Measurements from ENCODE around the gene UNC93A. TPM values are rescaled to one million over a fixed set of nuclear protein-coding genes. Genes with fewer than 3 reads are reported as not detected.
"Not testable (repeated sequence)": the region's sequence is repeated elsewhere in the genome, so short reads cannot be mapped to it uniquely, and the experiment has no call there.

UNC93A gene
- total RNA-seq = not detected

DNA sequence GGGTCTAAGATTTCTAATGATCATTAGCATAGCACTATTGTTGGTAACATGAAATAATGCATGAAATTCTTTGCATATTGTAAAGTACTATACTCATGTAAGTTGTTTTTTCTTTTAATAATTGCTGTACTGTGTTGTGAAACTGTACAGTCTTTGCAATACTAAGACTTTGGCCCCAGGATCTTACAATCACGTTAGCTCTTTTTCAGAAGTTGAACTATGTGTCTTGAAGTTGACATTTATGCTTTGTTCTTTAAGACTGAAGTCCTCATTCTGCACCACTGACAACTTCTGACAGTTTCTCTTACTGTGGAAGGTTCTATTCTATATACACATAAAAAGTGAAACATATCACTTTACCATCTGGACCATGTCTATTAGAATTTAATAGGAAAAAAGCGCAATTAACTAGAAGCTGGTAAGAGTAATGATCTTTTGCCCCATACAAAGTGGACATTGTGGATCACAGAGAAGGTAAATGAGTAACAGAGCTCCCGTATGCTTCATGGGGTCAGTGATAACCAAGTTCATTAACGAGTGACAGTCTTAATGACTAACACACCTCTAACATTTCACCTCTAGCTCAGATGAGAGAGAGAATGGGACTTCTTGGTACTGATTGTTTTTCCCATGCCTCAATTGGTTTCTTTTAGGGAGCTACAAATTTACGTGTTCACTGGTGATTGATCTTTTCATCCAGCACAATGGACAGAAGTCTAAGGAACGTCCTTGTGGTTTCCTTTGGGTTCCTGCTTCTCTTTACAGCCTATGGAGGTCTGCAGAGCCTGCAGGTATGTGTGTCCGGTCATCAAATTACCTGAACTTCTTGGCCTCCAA, at the start of gene UNC93A:
Gene UNC93A, plus strand, starts transcription at position 530 of the 837 bp plus-strand sequence. Its CDS starts 175 bp downstream, at position 705.
- no peak within 1 kb of the TSS for H3K27ac ChIP-seq
- TF ChIP-seq CTCF (IDR thresholded peaks at IDR 0.05) = no peak
- TF ChIP-seq POLR2A (IDR thresholded peaks at IDR 0.05) = no peak
- no peak for DNase-seq
- 80 to 83% methylated on average over 7 of the region's 7 CpGs for WGBS, 2 donors
- H3K27me3 ChIP-seq = no peaks in the 10 kb centered on the region
- H3K9me3 ChIP-seq = no peaks in the 10 kb centered on the region
- no peaks in the 10 kb centered on the region for H3K4me1 ChIP-seq
- intact Hi-C loops (cut with DNase I) = no loop called here
- H3K36me3 ChIP-seq = no peaks in the 10 kb centered on the region
- no peak within 1 kb of the TSS for H3K4me3 ChIP-seq (replicated peaks in 1 of 3)

- peak; percentile 30 to 67 for DNase-seq
- WGBS, 2 donors = 43% methylated on average over 16 to 28 of the region's 30 CpGs
These were observed 49.6 kb upstream of the UNC93A start for GRCh38 chr6:167241321-167242134.

GRCh38 chr6:167242135-167242506, 49.0 kb upstream of the UNC93A start:
- H3K4me3 ChIP-seq (replicated peaks in 1 of 3); DNase-seq; intact Hi-C loops (cut with DNase I); H3K9me3 ChIP-seq; H3K36me3 ChIP-seq; H3K4me1 ChIP-seq; H3K27ac ChIP-seq; H3K27me3 ChIP-seq: not testable (repeated sequence)
- 20% methylated on average over 1 of the region's 7 CpGs for WGBS, 2 donors

More at GRCh38 chr6:167241321-167242134, 49.6 kb upstream of the UNC93A start:
- H3K4me3 ChIP-seq (replicated peaks in 1 of 3); H3K4me1 ChIP-seq; H3K36me3 ChIP-seq; H3K27me3 ChIP-seq; H3K27ac ChIP-seq; intact Hi-C loops (cut with DNase I); H3K9me3 ChIP-seq: not testable (repeated sequence)

DNA sequence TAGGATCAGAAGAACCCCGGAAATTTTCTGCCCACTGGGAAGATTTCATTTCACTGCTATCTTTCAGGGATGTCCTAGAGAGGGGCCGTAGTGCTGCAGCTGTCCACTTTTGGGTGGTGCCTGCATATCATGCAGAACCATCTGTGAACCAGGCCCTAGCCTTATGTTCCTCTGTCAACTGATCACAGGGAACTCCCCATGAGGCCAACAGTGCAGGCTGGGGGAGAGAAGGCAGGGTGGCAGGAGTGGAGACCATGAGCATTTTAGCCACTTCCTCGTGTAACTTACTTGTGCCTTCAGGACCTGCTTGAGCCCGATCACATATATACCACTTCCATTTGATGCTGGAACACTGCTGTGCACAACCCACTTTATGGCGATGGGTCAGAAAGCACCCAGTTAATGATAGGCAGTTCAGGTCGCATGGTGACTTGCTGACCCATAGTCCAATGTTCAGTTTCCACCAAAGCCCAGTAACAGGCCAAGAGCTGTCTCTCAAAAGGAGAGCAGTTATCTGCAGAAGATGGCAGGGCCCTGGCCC, 48.5 kb upstream of the UNC93A start:
- H3K27me3 ChIP-seq; H3K27ac ChIP-seq; H3K36me3 ChIP-seq; intact Hi-C loops (cut with DNase I); H3K4me1 ChIP-seq; H3K9me3 ChIP-seq; H3K4me3 ChIP-seq (replicated peaks in 1 of 3); DNase-seq: not testable (repeated sequence)
- 79 to 93% methylated on average over 5 to 6 of the region's 6 CpGs for WGBS, 2 donors

DNA sequence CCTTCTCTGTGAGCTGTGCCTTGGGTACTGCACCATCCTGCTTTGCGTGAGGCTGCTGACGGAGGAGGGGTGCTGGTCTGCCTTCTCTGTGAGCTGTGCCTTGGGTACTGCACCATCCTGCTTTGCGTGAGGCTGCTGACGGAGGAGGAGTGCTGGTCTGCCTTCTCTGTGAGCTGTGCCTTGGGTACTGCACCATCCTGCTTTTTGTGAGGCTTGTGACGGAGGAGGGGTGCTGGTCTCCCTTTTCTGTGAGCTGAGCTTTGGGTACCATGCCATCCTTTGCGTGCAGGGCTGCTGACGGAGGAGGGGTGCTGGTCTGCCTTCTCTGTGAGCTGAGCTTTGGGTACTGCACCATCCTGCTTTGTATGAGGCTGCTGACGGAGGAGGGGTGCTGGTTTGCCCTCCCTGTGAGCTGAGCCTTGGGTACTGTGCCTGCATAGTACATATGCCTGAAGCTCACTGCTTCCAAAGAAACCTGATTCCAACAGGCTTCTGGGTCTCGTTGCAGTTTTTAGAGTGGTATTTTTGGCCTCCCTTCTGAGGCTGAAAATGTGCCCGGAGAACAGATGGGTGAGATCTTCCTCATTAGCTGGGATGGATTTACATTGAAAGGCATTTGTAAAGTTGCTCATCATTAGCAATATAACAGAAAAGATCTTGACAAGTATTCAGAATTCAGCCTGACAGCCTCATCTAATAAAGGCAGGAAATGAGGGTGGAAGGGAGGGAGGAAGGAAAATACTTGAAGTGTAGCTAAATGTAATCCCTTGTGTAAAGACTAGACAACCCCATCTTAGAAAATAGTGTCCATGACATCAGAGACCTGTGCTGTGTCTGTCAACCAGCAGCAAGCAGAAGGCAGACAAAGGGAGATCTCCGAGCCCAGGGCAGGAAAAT, 46.8 kb upstream of the UNC93A start:
- Histone ChIP-seq H3K4me3 (replicated peaks in 1 of 3) (no peak overlapping the region), H3K9me3 (no peaks in the 10 kb centered on the region), H3K27ac (no peak overlapping the region), H3K27me3 (no peaks in the 10 kb centered on the region), H3K4me1 (no peaks in the 10 kb centered on the region), H3K36me3 (no peaks in the 10 kb centered on the region)
- WGBS, 2 donors = 58 to 68% methylated on average over 8 to 9 of the region's 11 CpGs
- intact Hi-C loops (cut with DNase I) = no loop called here
- DNase-seq = no peak
- no peak for TF ChIP-seq POLR2A (IDR thresholded peaks at IDR 0.05)

GRCh38 chr6:167244991-167245390, 46.1 kb upstream of the UNC93A start:
- TF ChIP-seq CTCF (IDR thresholded peaks at IDR 0.05) (no peak), POLR2A (IDR thresholded peaks at IDR 0.05) (no peak)
- H3K9me3 ChIP-seq = no peaks in the 10 kb centered on the region
- DNase-seq = no peak
- 50 to 61% methylated on average over 4 of the region's 4 CpGs for WGBS, 2 donors
- no peaks in the 10 kb centered on the region for H3K36me3 ChIP-seq
- no peak overlapping the region for H3K27ac ChIP-seq
- intact Hi-C loops (cut with DNase I) = no loop called here
- no peaks in the 10 kb centered on the region for H3K4me1 ChIP-seq
- H3K4me3 ChIP-seq (replicated peaks in 1 of 3) = no peak overlapping the region
- H3K27me3 ChIP-seq = no peaks in the 10 kb centered on the region
